Measurements from ENCODE around the gene CHIT1. TPM values are rescaled to one million over a fixed set of nuclear protein-coding genes. Genes with fewer than 3 reads are reported as not detected.

Gene CHIT1
- total RNA-seq, 4 donors from 2014 or later, result 0.20 TPM; not detected in 3

- in situ Hi-C loops (cut with MboI; ENCODE audit: low sequenced_read_pairs in 4 of 4), result no loop called here
- no peaks in the 10 kb centered on the region for H3K27me3 ChIP-seq
- no peak for TF ChIP-seq POLR2A (IDR thresholded peaks at IDR 0.05)
- TF ChIP-seq CTCF (IDR thresholded peaks at IDR 0.05 in 4 of 5, conservative IDR thresholded peaks at IDR 0.05 in 1 of 5), result no peak
These were observed 43.4 kb downstream of the CHIT1 start for GRCh38 chr1:203186091-203186445.

GRCh38 chr1:203185585-203185984, 43.9 kb downstream of the CHIT1 start:
- intact Hi-C loops (cut with DNase I; ENCODE audit: low total_unique reads), result no loop called here
- Histone ChIP-seq H3K4me3 (no peak overlapping the region), H3K27me3 (no peaks in the 10 kb centered on the region), H3K27ac (no peak overlapping the region), H3K9me3 (no peaks in the 10 kb centered on the region), H3K36me3 (no peaks in the 10 kb centered on the region), H3K4me1 (peaks cover 8 to 12% of the 10 kb centered on the region in 2 donors)
- DNase-seq (no peak), ATAC-seq (no peak)
- in situ Hi-C loops (cut with MboI; ENCODE audit: low sequenced_read_pairs in 4 of 4), result no loop called here
- TF ChIP-seq CTCF (IDR thresholded peaks at IDR 0.05 in 4 of 5, conservative IDR thresholded peaks at IDR 0.05 in 1 of 5) (no peak), POLR2A (IDR thresholded peaks at IDR 0.05) (no peak)

More at GRCh38 chr1:203186091-203186445, 43.4 kb downstream of the CHIT1 start:
- Histone ChIP-seq H3K27ac (peak overlapping the region in 1 of 4 donors; percentile 22), H3K9me3 (no peaks in the 10 kb centered on the region), H3K36me3 (no peaks in the 10 kb centered on the region), H3K4me1 (peaks cover 8 to 12% of the 10 kb centered on the region in 2 donors), H3K4me3 (no peak overlapping the region)
- intact Hi-C loops (cut with DNase I; ENCODE audit: low total_unique reads), result no loop called here
- no peak for DNase-seq
- no peak for ATAC-seq

- no peaks in the 10 kb centered on the region for H3K27me3 ChIP-seq
- no peak overlapping the region for H3K27ac ChIP-seq
- peaks cover 8 to 12% of the 10 kb centered on the region in 2 donors for H3K4me1 ChIP-seq
- in situ Hi-C loops (cut with MboI; ENCODE audit: low sequenced_read_pairs in 4 of 4) (no loop called here), intact Hi-C loops (cut with DNase I; ENCODE audit: low total_unique reads) (no loop called here)
- DNase-seq (no peak), ATAC-seq (no peak)
- H3K4me3 ChIP-seq, result no peak overlapping the region
- no peaks in the 10 kb centered on the region for H3K9me3 ChIP-seq
- TF ChIP-seq POLR2A (IDR thresholded peaks at IDR 0.05) (no peak), CTCF (IDR thresholded peaks at IDR 0.05 in 4 of 5, conservative IDR thresholded peaks at IDR 0.05 in 1 of 5) (no peak)
- no peaks in the 10 kb centered on the region for H3K36me3 ChIP-seq
These were observed 44.4 kb downstream of the CHIT1 start for GRCh38 chr1:203185061-203185461.

GRCh38 chr1:203184467-203184866, 45.0 kb downstream of the CHIT1 start:
- H3K4me3 ChIP-seq, result no peak overlapping the region
- no peak for ATAC-seq
- in situ Hi-C loops (cut with MboI; ENCODE audit: low sequenced_read_pairs in 4 of 4) (no loop called here), intact Hi-C loops (cut with DNase I; ENCODE audit: low total_unique reads) (no loop called here)
- H3K36me3 ChIP-seq, result no peaks in the 10 kb centered on the region
- no peak overlapping the region for H3K27ac ChIP-seq
- no peak for DNase-seq
- H3K4me1 ChIP-seq, result peaks cover 8 to 12% of the 10 kb centered on the region in 2 donors
- H3K27me3 ChIP-seq, result no peaks in the 10 kb centered on the region
- TF ChIP-seq POLR2A (IDR thresholded peaks at IDR 0.05), result no peak
- no peak for TF ChIP-seq CTCF (IDR thresholded peaks at IDR 0.05 in 4 of 5, conservative IDR thresholded peaks at IDR 0.05 in 1 of 5)
- H3K9me3 ChIP-seq, result no peaks in the 10 kb centered on the region

GRCh38 chr1:203183828-203184227, 45.6 kb downstream of the CHIT1 start:
- Histone ChIP-seq H3K27me3 (no peaks in the 10 kb centered on the region), H3K36me3 (no peaks in the 10 kb centered on the region), H3K27ac (no peak overlapping the region), H3K9me3 (no peaks in the 10 kb centered on the region), H3K4me3 (no peak overlapping the region), H3K4me1 (peaks cover 8 to 12% of the 10 kb centered on the region in 2 donors)
- intact Hi-C loops (cut with DNase I; ENCODE audit: low total_unique reads), result no loop called here
- DNase-seq, result no peak
- ATAC-seq, result no peak
- in situ Hi-C loops (cut with MboI; ENCODE audit: low sequenced_read_pairs in 4 of 4), result no loop called here
- no peak for TF ChIP-seq CTCF (IDR thresholded peaks at IDR 0.05 in 4 of 5, conservative IDR thresholded peaks at IDR 0.05 in 1 of 5)
- TF ChIP-seq POLR2A (IDR thresholded peaks at IDR 0.05), result no peak
